GM21447 (cell line): ENCODE data around the gene SYNGR2.

Source experiments
- ATAC-seq: cut with Tn5 transposase; IDR thresholded peaks from one replicate; pipeline ENCODE4 v1.9.1; 2021; ENCODE audit not compliant: unreplicated experiment

Gene SYNGR2

GRCh38 chr17:78168242-78168902 is at the start of gene SYNGR2:
SYNGR2 (plus strand) TSS chr17:78168581; CDS start chr17:78168617, 36 bp downstream.
- ATAC-seq, result peak; percentile 42

- no peak for ATAC-seq
Measured at GRCh38 chr17:78118801-78119241, 49.6 kb upstream of the SYNGR2 start.

- no peak for ATAC-seq
Measured at GRCh38 chr17:78120537-78120936, 47.8 kb upstream of the SYNGR2 start.

GRCh38 chr17:78120971-78121800 is 47.2 kb upstream of the SYNGR2 start:
- ATAC-seq, result no peak

GRCh38 chr17:78121801-78122215 is 46.6 kb upstream of the SYNGR2 start:
- ATAC-seq, result no peak

- ATAC-seq, result no peak
Measured at GRCh38 chr17:78122216-78122930, 46.0 kb upstream of the SYNGR2 start.

- no peak for ATAC-seq
Measured at GRCh38 chr17:78122931-78123249, 45.5 kb upstream of the SYNGR2 start.

- ATAC-seq, result no peak
Measured at GRCh38 chr17:78123258-78123929, 45.0 kb upstream of the SYNGR2 start.

GRCh38 chr17:78124081-78124835 is 44.1 kb upstream of the SYNGR2 start:
- ATAC-seq, result no peak

GRCh38 chr17:78124836-78125137 is 43.6 kb upstream of the SYNGR2 start:
- ATAC-seq, result no peak

GRCh38 chr17:78125138-78125913 is 43.1 kb upstream of the SYNGR2 start:
- no peak for ATAC-seq

- ATAC-seq, result no peak
Measured at GRCh38 chr17:78125976-78126894, 42.1 kb upstream of the SYNGR2 start.

GRCh38 chr17:78126895-78127238 is 41.5 kb upstream of the SYNGR2 start:
- ATAC-seq, result no peak

- no peak for ATAC-seq
Measured at GRCh38 chr17:78127239-78127887, 41.0 kb upstream of the SYNGR2 start.

- ATAC-seq, result no peak
Measured at GRCh38 chr17:78127888-78128550, 40.4 kb upstream of the SYNGR2 start.

- ATAC-seq, result no peak
Measured at GRCh38 chr17:78128551-78129350, 39.6 kb upstream of the SYNGR2 start, which contains the start of gene TMC6. TMC6 (minus strand) TSS chr17:78128755; CDS start chr17:78126832, 1,923 bp downstream.
